Measurements from ENCODE around the gene CAPN9.

- TF ChIP-seq CTCF (IDR thresholded peaks at IDR 0.05) (no peak), ZFX (IDR thresholded peaks at IDR 0.05; ENCODE audit: borderline replicate concordance) (no peak)
Measured at GRCh38 chr1:230704830-230705229, 42.4 kb upstream of the CAPN9 start.

All from 22Rv1 (cell line).